GM23338 (cell line): ENCODE results near the gene ZHX3. TPM values are rescaled to one million over a fixed set of nuclear protein-coding genes. Genes with fewer than 3 reads are reported as not detected.

Experiments
- ATAC-seq: fragments of 200-7000 bp; cut with Tn5 transposase; 3 replicates; pipeline ENCODE4 v1.9.1; 2020
- DNase-seq: peaks from one replicate; pipeline ENCODE4 v3.0.0-alpha.2; 2015; ENCODE audit warnings: low spot score
- H2AFZ ChIP-seq: fragments of 200-600 bp; sonication (generic); 2 replicates; pipeline ENCODE4 v1.8.0; 2016; ENCODE audit warnings: antibody characterized with exemption, mild to moderate bottlenecking, moderate library complexity
- H3F3A ChIP-seq: fragments of 200-600 bp; sonication (generic); replicated peaks from 2 replicates; pipeline ENCODE4 v1.8.0; 2017; ENCODE audit warnings: antibody characterized with exemption, mixed run types, low read depth
- H3K27ac ChIP-seq: fragments of 200-600 bp; sonication (generic); 2 replicates; pipeline ENCODE4 v1.6.1; 2016; ENCODE audit warnings: low read depth
- H3K27me3 ChIP-seq: fragments of 200-600 bp; sonication (generic); 2 replicates; pipeline ENCODE4 v1.8.0; 2016; ENCODE audit warnings: mild to moderate bottlenecking, mixed run types, moderate library complexity; ENCODE audit not compliant: insufficient read depth
- H3K36me3 ChIP-seq: fragments of 200-600 bp; sonication (generic); 2 replicates; pipeline ENCODE4 v1.8.0; 2016; ENCODE audit warnings: mild to moderate bottlenecking; ENCODE audit not compliant: insufficient read depth
- H3K4me1 ChIP-seq: fragments of 200-600 bp; sonication (generic); 2 replicates; pipeline ENCODE4 v1.8.0; 2016; ENCODE audit warnings: mild to moderate bottlenecking, moderate library complexity; ENCODE audit not compliant: insufficient read depth
- H3K4me2 ChIP-seq: fragments of 200-600 bp; sonication (generic); 2 replicates; pipeline ENCODE4 v1.7.1; 2017; ENCODE audit warnings: mixed run types
- H3K4me3 ChIP-seq: fragments of 200-600 bp; sonication (generic); 2 replicates; pipeline ENCODE4 v1.6.1; 2016; ENCODE audit warnings: mixed run types
- H3K79me2 ChIP-seq: fragments of 200-600 bp; sonication (generic); replicated peaks from 2 replicates; pipeline ENCODE4 v1.8.0; 2017; ENCODE audit warnings: mild to moderate bottlenecking; ENCODE audit not compliant: insufficient read depth
- H3K9me2 ChIP-seq: fragments of 200-600 bp; sonication (generic); 2 replicates; pipeline ENCODE4 v1.8.0; 2017; ENCODE audit not compliant: insufficient read depth
- H4K20me1 ChIP-seq: fragments of 200-600 bp; sonication (generic); replicated peaks from 2 replicates; pipeline ENCODE4 v1.8.0; 2017; ENCODE audit warnings: mild to moderate bottlenecking; ENCODE audit not compliant: insufficient read depth
- H3K27ac Mint-ChIP-seq: 2 replicates; pipeline ENCODE4 v1.8.0; 2020; ENCODE audit warnings: inconsistent platforms, mild to moderate bottlenecking, moderate library complexity, mixed read lengths
- H3K27me3 Mint-ChIP-seq: 3 replicates; pipeline ENCODE4 v1.8.0; 2022; ENCODE audit warnings: low read depth, mild to moderate bottlenecking, moderate library complexity, mixed read lengths, inconsistent platforms; ENCODE audit not compliant: insufficient read depth, poor library complexity
- H3K36me3 Mint-ChIP-seq: 3 replicates; pipeline ENCODE4 v1.8.0; 2021; ENCODE audit warnings: low read depth, mild to moderate bottlenecking, inconsistent platforms, moderate library complexity, mixed read lengths
- H3K4me1 Mint-ChIP-seq: 3 replicates; pipeline ENCODE4 v1.8.0; 2020; ENCODE audit warnings: mild to moderate bottlenecking, inconsistent platforms, mixed read lengths
- H3K4me3 Mint-ChIP-seq: 3 replicates; pipeline ENCODE4 v1.8.0; 2021; ENCODE audit warnings: moderate library complexity, mild to moderate bottlenecking, inconsistent platforms, mixed read lengths
- H3K9me3 Mint-ChIP-seq: 3 replicates; pipeline ENCODE4 v1.8.0; 2020; ENCODE audit warnings: moderate library complexity, mild to moderate bottlenecking, inconsistent platforms, mixed read lengths
- CREB1 ChIP-seq: fragments of 250-450 bp; sonication (Bioruptor Pico); IDR thresholded peaks from 2 replicates; pipeline ENCODE4 v1.5.0; 2020; ENCODE audit warnings: low read depth, mild to moderate bottlenecking, moderate library complexity
- EZH2 ChIP-seq: fragments of 200-600 bp; sonication (generic); IDR thresholded peaks from one replicate; pipeline ENCODE4 v1.8.0; 2017; ENCODE audit warnings: antibody characterized with exemption, mild to moderate bottlenecking, low read depth; ENCODE audit not compliant: unreplicated experiment
- EZH2phosphoT487 ChIP-seq: fragments of 200-600 bp; sonication (generic); IDR thresholded peaks from one replicate; pipeline ENCODE4 v1.8.1; 2018; ENCODE audit warnings: antibody characterized with exemption; ENCODE audit not compliant: unreplicated experiment
- JUNB ChIP-seq: IDR thresholded peaks from one replicate; pipeline ENCODE4 v1.6.1; 2016; ENCODE audit warnings: antibody characterized with exemption; ENCODE audit not compliant: unreplicated experiment
- NANOG ChIP-seq: IDR thresholded peaks from 2 replicates; pipeline ENCODE4 v1.6.1; 2016; ENCODE audit warnings: antibody characterized with exemption, borderline replicate concordance
- POLR2AphosphoS5 ChIP-seq: IDR thresholded peaks from 2 replicates; pipeline ENCODE4 v1.6.1; 2016; ENCODE audit warnings: antibody characterized with exemption, low read depth
- STAT1 ChIP-seq: IDR thresholded peaks from one replicate; pipeline ENCODE4 v1.6.1; 2016; ENCODE audit warnings: antibody characterized with exemption; ENCODE audit not compliant: unreplicated experiment
- ZNF114 ChIP-seq: fragments of 250-450 bp; sonication (Bioruptor Pico); IDR thresholded peaks from 2 replicates; pipeline ENCODE4 v1.5.0; 2020; ENCODE audit warnings: mild to moderate bottlenecking, moderate library complexity
- ZNF331 ChIP-seq: fragments of 250-450 bp; sonication (Bioruptor Pico); IDR thresholded peaks from 2 replicates; pipeline ENCODE4 v1.5.0; 2020; ENCODE audit warnings: low read depth, mild to moderate bottlenecking, moderate library complexity
- polyA plus RNA-seq: library from polyadenylated mRNA; unstranded; fragments of >200 nt; fragmentation: Nextera tagmentation; extraction: Ambion mirVana; gene quantifications from 2 replicates; pipeline ENCODE4 v1.2.1, GENCODE V29; 2016
- total RNA-seq: library from RNA; depleted of rRNA; stranded (reverse); fragments of >200 nt; shearing (Covaris generic); gene quantifications from 2 replicates; pipeline ENCODE4 v1.2.3, GENCODE V29; 2014
- TF ChIP-seq, protein P1 (sequence below): IDR thresholded peaks from one replicate; pipeline ENCODE4 v1.6.1; 2018; ENCODE audit warnings: antibody characterized with exemption; ENCODE audit not compliant: unreplicated experiment
- TF ChIP-seq, protein P2 (sequence below): IDR thresholded peaks from 2 replicates; pipeline ENCODE4 v1.6.1; 2016; ENCODE audit warnings: antibody characterized with exemption
- TF ChIP-seq, protein P3 (sequence below): fragments of 250-450 bp; sonication (Bioruptor Pico); IDR thresholded peaks from 2 replicates; pipeline ENCODE4 v1.5.0; 2020; ENCODE audit warnings: mild to moderate bottlenecking, moderate library complexity
- TF ChIP-seq, protein P4 (sequence below), 2 experiments: fragments of 200-600 bp in 1 of 2; sonication (generic) in 1 of 2; conservative IDR thresholded peaks; 2 replicates each; pipeline versions ENCODE4 v1.5.1 to v1.6.1; 2016 to 2017; ENCODE audit warnings: antibody characterized with exemption in 2 of 2, low read depth in 2 of 2, mild to moderate bottlenecking in 2 of 2, moderate library complexity in 1 of 2

ZHX3 gene
- total and polyA plus RNA-seq, 2 experiments from 2014 or later = 1.7 to 2.8 TPM

DNA sequence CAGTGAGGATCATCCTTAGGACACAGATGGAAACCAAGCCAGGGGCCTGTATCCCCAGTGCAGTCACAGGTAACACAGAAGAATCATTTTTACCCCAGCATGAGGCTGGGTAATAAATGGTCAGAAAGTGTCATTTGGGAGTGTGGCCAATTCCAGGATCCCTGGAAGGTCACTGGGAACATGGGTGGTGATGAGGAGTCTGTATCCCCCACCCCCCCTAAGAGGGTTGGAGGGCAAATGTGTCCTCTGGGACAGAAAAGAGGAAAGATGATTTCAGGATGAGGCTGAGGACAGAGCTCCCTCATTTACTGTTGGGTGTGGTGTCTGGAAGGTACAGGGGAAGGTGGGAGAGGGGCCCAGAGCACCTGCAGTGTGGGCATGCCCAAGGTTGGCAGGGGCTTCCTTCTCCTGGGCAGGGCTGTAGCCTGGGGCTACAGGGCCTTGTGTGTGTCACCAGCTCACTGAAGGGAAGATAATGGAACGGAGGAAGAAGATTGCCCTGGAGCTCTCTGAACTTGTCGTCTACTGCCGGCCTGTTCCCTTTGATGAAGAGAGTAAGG lies 145.7 kb downstream of the ZHX3 start:
- Mint-ChIP-seq H3K4me3 (no peak overlapping the region), H3K27me3 (peaks cover 15% of the 10 kb centered on the region), H3K36me3 (peaks cover 93% of the 10 kb centered on the region), H3K9me3 (no peaks in the 10 kb centered on the region; the same call in 2 of the 3 replicates), H3K27ac (no peak overlapping the region), H3K4me1 (no peaks in the 10 kb centered on the region; the same call in 2 of the 3 replicates)
- no peaks in the 10 kb centered on the region for H3K9me2 ChIP-seq
- no peak for ATAC-seq
- no peak overlapping the region for H3K27ac ChIP-seq
- peaks cover 6% of the 10 kb centered on the region; the same call in 1 of the 2 replicates for H3F3A ChIP-seq
- TF ChIP-seq, protein P1, sequence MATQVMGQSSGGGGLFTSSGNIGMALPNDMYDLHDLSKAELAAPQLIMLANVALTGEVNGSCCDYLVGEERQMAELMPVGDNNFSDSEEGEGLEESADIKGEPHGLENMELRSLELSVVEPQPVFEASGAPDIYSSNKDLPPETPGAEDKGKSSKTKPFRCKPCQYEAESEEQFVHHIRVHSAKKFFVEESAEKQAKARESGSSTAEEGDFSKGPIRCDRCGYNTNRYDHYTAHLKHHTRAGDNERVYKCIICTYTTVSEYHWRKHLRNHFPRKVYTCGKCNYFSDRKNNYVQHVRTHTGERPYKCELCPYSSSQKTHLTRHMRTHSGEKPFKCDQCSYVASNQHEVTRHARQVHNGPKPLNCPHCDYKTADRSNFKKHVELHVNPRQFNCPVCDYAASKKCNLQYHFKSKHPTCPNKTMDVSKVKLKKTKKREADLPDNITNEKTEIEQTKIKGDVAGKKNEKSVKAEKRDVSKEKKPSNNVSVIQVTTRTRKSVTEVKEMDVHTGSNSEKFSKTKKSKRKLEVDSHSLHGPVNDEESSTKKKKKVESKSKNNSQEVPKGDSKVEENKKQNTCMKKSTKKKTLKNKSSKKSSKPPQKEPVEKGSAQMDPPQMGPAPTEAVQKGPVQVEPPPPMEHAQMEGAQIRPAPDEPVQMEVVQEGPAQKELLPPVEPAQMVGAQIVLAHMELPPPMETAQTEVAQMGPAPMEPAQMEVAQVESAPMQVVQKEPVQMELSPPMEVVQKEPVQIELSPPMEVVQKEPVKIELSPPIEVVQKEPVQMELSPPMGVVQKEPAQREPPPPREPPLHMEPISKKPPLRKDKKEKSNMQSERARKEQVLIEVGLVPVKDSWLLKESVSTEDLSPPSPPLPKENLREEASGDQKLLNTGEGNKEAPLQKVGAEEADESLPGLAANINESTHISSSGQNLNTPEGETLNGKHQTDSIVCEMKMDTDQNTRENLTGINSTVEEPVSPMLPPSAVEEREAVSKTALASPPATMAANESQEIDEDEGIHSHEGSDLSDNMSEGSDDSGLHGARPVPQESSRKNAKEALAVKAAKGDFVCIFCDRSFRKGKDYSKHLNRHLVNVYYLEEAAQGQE = no peak
- no peak for TF ChIP-seq NANOG
- no peak for TF ChIP-seq EZH2phosphoT487
- TF ChIP-seq CREB1 (CRISPR knock-in tag) = no peak
- no peak for TF ChIP-seq ZNF331 (CRISPR knock-in tag)
- TF ChIP-seq JUNB = no peak
- TF ChIP-seq, protein P2, sequence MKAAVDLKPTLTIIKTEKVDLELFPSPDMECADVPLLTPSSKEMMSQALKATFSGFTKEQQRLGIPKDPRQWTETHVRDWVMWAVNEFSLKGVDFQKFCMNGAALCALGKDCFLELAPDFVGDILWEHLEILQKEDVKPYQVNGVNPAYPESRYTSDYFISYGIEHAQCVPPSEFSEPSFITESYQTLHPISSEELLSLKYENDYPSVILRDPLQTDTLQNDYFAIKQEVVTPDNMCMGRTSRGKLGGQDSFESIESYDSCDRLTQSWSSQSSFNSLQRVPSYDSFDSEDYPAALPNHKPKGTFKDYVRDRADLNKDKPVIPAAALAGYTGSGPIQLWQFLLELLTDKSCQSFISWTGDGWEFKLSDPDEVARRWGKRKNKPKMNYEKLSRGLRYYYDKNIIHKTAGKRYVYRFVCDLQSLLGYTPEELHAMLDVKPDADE = no peak
- TF ChIP-seq EZH2 = no peak
- TF ChIP-seq STAT1 = no peak
- TF ChIP-seq POLR2AphosphoS5 = no peak
- TF ChIP-seq, protein P3, sequence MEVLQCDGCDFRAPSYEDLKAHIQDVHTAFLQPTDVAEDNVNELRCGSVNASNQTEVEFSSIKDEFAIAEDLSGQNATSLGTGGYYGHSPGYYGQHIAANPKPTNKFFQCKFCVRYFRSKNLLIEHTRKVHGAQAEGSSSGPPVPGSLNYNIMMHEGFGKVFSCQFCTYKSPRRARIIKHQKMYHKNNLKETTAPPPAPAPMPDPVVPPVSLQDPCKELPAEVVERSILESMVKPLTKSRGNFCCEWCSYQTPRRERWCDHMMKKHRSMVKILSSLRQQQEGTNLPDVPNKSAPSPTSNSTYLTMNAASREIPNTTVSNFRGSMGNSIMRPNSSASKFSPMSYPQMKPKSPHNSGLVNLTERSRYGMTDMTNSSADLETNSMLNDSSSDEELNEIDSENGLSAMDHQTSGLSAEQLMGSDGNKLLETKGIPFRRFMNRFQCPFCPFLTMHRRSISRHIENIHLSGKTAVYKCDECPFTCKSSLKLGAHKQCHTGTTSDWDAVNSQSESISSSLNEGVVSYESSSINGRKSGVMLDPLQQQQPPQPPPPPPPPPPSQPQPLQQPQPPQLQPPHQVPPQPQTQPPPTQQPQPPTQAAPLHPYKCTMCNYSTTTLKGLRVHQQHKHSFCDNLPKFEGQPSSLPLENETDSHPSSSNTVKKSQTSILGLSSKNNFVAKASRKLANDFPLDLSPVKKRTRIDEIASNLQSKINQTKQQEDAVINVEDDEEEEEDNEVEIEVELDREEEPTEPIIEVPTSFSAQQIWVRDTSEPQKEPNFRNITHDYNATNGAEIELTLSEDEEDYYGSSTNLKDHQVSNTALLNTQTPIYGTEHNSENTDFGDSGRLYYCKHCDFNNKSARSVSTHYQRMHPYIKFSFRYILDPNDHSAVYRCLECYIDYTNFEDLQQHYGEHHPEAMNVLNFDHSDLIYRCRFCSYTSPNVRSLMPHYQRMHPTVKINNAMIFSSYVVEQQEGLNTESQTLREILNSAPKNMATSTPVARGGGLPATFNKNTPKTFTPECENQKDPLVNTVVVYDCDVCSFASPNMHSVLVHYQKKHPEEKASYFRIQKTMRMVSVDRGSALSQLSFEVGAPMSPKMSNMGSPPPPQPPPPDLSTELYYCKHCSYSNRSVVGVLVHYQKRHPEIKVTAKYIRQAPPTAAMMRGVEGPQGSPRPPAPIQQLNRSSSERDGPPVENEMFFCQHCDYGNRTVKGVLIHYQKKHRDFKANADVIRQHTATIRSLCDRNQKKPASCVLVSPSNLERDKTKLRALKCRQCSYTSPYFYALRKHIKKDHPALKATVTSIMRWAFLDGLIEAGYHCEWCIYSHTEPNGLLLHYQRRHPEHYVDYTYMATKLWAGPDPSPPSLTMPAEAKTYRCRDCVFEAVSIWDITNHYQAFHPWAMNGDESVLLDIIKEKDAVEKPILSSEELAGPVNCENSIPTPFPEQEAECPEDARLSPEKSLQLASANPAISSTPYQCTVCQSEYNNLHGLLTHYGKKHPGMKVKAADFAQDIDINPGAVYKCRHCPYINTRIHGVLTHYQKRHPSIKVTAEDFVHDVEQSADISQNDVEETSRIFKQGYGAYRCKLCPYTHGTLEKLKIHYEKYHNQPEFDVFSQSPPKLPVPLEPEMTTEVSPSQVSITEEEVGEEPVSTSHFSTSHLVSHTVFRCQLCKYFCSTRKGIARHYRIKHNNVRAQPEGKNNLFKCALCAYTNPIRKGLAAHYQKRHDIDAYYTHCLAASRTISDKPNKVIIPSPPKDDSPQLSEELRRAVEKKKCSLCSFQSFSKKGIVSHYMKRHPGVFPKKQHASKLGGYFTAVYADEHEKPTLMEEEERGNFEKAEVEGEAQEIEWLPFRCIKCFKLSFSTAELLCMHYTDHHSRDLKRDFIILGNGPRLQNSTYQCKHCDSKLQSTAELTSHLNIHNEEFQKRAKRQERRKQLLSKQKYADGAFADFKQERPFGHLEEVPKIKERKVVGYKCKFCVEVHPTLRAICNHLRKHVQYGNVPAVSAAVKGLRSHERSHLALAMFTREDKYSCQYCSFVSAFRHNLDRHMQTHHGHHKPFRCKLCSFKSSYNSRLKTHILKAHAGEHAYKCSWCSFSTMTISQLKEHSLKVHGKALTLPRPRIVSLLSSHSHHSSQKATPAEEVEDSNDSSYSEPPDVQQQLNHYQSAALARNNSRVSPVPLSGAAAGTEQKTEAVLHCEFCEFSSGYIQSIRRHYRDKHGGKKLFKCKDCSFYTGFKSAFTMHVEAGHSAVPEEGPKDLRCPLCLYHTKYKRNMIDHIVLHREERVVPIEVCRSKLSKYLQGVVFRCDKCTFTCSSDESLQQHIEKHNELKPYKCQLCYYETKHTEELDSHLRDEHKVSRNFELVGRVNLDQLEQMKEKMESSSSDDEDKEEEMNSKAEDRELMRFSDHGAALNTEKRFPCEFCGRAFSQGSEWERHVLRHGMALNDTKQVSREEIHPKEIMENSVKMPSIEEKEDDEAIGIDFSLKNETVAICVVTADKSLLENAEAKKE (CRISPR knock-in tag) = no peak
- TF ChIP-seq, protein P4, sequence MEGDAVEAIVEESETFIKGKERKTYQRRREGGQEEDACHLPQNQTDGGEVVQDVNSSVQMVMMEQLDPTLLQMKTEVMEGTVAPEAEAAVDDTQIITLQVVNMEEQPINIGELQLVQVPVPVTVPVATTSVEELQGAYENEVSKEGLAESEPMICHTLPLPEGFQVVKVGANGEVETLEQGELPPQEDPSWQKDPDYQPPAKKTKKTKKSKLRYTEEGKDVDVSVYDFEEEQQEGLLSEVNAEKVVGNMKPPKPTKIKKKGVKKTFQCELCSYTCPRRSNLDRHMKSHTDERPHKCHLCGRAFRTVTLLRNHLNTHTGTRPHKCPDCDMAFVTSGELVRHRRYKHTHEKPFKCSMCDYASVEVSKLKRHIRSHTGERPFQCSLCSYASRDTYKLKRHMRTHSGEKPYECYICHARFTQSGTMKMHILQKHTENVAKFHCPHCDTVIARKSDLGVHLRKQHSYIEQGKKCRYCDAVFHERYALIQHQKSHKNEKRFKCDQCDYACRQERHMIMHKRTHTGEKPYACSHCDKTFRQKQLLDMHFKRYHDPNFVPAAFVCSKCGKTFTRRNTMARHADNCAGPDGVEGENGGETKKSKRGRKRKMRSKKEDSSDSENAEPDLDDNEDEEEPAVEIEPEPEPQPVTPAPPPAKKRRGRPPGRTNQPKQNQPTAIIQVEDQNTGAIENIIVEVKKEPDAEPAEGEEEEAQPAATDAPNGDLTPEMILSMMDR (conservative IDR thresholded peaks at IDR 0.05; ENCODE audit: low read depth in 2 of 2) = no peak
- no peak for TF ChIP-seq ZNF114
- peaks cover 4% of the 10 kb centered on the region for H4K20me1 ChIP-seq
- no peak overlapping the region for H3K4me2 ChIP-seq
- no peaks in the 10 kb centered on the region for H3K27me3 ChIP-seq
- H2AFZ ChIP-seq = no peak overlapping the region
- H3K4me3 ChIP-seq = no peak overlapping the region
- peaks cover 32% of the 10 kb centered on the region for H3K36me3 ChIP-seq
- H3K79me2 ChIP-seq = no peaks in the 10 kb centered on the region
- DNase-seq = no peak
- no peaks in the 10 kb centered on the region for H3K4me1 ChIP-seq
